GM19397 (cell line): ENCODE results near the gene HOPX.
"Not testable (repeated sequence)": the region's sequence is repeated elsewhere in the genome, so short reads cannot be mapped to it uniquely, and the experiment has no call there.

Source experiments
- ATAC-seq: cut with Tn5 transposase; IDR thresholded peaks from one replicate; pipeline ENCODE4 v1.9.1; 2021; ENCODE audit warnings: mild to moderate bottlenecking, moderate library complexity; ENCODE audit not compliant: unreplicated experiment

HOPX gene

GRCh38 chr4:56689201-56689969 lies 8.3 kb upstream of the HOPX start:
- ATAC-seq = no peak

GRCh38 chr4:56688094-56688647 lies 7.1 kb upstream of the HOPX start:
- ATAC-seq = no peak

GRCh38 chr4:56686537-56687231 lies 5.6 kb upstream of the HOPX start:
- no peak for ATAC-seq

GRCh38 chr4:56684320-56685050 lies 3.4 kb upstream of the HOPX start:
- ATAC-seq = no peak

- ATAC-seq = no peak
These were observed 2.4 kb upstream of the HOPX start for GRCh38 chr4:56683455-56683854.

- ATAC-seq = no peak
These were observed 893 bp upstream of the HOPX start for GRCh38 chr4:56681853-56682525.

- no peak for ATAC-seq
These were observed 830 bp downstream of the HOPX start for GRCh38 chr4:56680266-56680665.

GRCh38 chr4:56677711-56678110 lies 3.4 kb downstream of the HOPX start:
- no peak for ATAC-seq

GRCh38 chr4:56674984-56675383 lies 6.1 kb downstream of the HOPX start:
- ATAC-seq = no peak

- no peak for ATAC-seq
These were observed 9.2 kb downstream of the HOPX start for GRCh38 chr4:56671860-56672259.

GRCh38 chr4:56671373-56671772 lies 9.7 kb downstream of the HOPX start:
- ATAC-seq = no peak

GRCh38 chr4:56668267-56668666 lies 12.8 kb downstream of the HOPX start:
- ATAC-seq = no peak

GRCh38 chr4:56667396-56667795 lies 13.7 kb downstream of the HOPX start:
- ATAC-seq = not testable (repeated sequence)

- ATAC-seq = no peak
These were observed 14.8 kb downstream of the HOPX start for GRCh38 chr4:56666279-56666678.

- ATAC-seq = no peak
These were observed 15.3 kb downstream of the HOPX start for GRCh38 chr4:56665781-56666180.

GRCh38 chr4:56662782-56663468 lies 18.2 kb downstream of the HOPX start:
- ATAC-seq = no peak

- ATAC-seq = no peak
These were observed 21.1 kb downstream of the HOPX start for GRCh38 chr4:56659946-56660345.

- ATAC-seq = no peak
These were observed 22.6 kb downstream of the HOPX start for GRCh38 chr4:56658528-56658927.

- ATAC-seq = no peak
These were observed 23.3 kb downstream of the HOPX start for GRCh38 chr4:56657818-56658217.

GRCh38 chr4:56657128-56657527 lies 24.0 kb downstream of the HOPX start:
- ATAC-seq = no peak

GRCh38 chr4:56656346-56656643 lies 24.8 kb downstream of the HOPX start:
- ATAC-seq = no peak
